ENCODE results near the gene PILRA. TPM values are rescaled to one million over a fixed set of nuclear protein-coding genes. Genes with fewer than 3 reads are reported as not detected.

The PILRA gene
- total and polyA plus RNA-seq, 2 of the 8 experiments (the other 6 are each of a cell fraction or from before 2014, with no cell fraction given), result 7.6 to 10.6 TPM

- CTCF ChIA-PET (ENCODE audit: partially characterized antibody), result interaction anchor here (0.5 to 4.1 kb wide), 5 partner anchors 11 to 55 kb away, joined by 3 to 25 read pairs (median 8); no protein-coding TSS in a partner anchor
- H3K23ac ChIP-seq (ENCODE audit: insufficient read length), result no peak overlapping the region
- H2BK15ac ChIP-seq (ENCODE audit: low read length), result no peak overlapping the region
- H4K8ac ChIP-seq (ENCODE audit: extremely low read depth, insufficient read depth, low read length), result peak overlapping the region; percentile 57; the same call in 1 of the 2 replicates
- no peak overlapping the region for H3K18ac ChIP-seq (ENCODE audit: extremely low read depth, low read length)
- no peak for TF ChIP-seq MAX (IDR thresholded peaks at IDR 0.05)
- no peaks in the 10 kb centered on the region for H3K79me2 ChIP-seq (ENCODE audit: control insufficient read depth in 1 of 2, insufficient read depth in 2 of 2, low read length in 2 of 2)
- no peak overlapping the region for H3K14ac ChIP-seq (ENCODE audit: insufficient read length)
- H4K5ac ChIP-seq (ENCODE audit: insufficient read length, low read depth, low read length), result no peak overlapping the region
- H3K4me1 ChIP-seq (replicated peaks in 1 of 4; ENCODE audit: control insufficient read depth in 3 of 4, insufficient read depth in 4 of 4, low read length in 3 of 4), result peaks cover 0 to 2% (median 0%) of the 10 kb centered on the region in 4 experiments; a peak in 2 of 7 replicates
- no peaks in the 10 kb centered on the region for H3K79me1 ChIP-seq (ENCODE audit: low read depth, low read length)
- 85 to 100% methylated on average over 1 to 9 of the region's 9 CpGs for WGBS, 2 experiments (ENCODE audit: extremely low coverage in 1 of 2, insufficient coverage in 1 of 2, insufficient read length in 1 of 2, insufficient replicate concordance in 2 of 2, low coverage in 1 of 2, low lambda C conversion rate in 2 of 2, missing lambda C conversion rate in 1 of 2)
- H2BK5ac ChIP-seq (ENCODE audit: low read depth, low read length), result no peak overlapping the region; the same call in 1 of the 2 replicates
- FAIRE-seq, result no peak
- POLR2A ChIA-PET (ENCODE audit: partially characterized antibody), result interaction anchor here (1.4 to 1.5 kb wide), 3 partner anchors 19 to 24 kb away, joined by 3 to 5 read pairs (median 5); no protein-coding TSS in a partner anchor
- no peak overlapping the region for H4K91ac ChIP-seq (replicated peaks; ENCODE audit: insufficient read length, low read length)
- H3K9me3 ChIP-seq (ENCODE audit: insufficient read depth in 2 of 2, low read depth in 1 of 2, low read length in 1 of 2), result no peaks in the 10 kb centered on the region
- no peak overlapping the region for H3K4me2 ChIP-seq (ENCODE audit: insufficient read depth in 1 of 2, low read depth in 2 of 2, low read length in 2 of 2)
- no peaks in the 10 kb centered on the region for H3K27me3 ChIP-seq (replicated peaks in 1 of 4; ENCODE audit: control insufficient read depth in 3 of 4, extremely low read depth in 1 of 4, insufficient read depth in 3 of 4, low read length in 3 of 4)
- no peak overlapping the region for H2BK120ac ChIP-seq (replicated peaks; ENCODE audit: low read depth, low read length)
- H2BK12ac ChIP-seq (ENCODE audit: low read depth, low read length), result 0 out of 2 replicates have a peak overlapping the region, but pooled peaks have one; percentile 0
- no peak for DNase-seq (ENCODE audit: low read depth in 1 of 2, low spot score in 2 of 2)
- no peak overlapping the region for H2AK5ac ChIP-seq (ENCODE audit: low read depth, low read length)
- no peak overlapping the region for H3K27ac ChIP-seq (ENCODE audit: low read depth, low read length)
- H3K36me3 ChIP-seq (ENCODE audit: control insufficient read depth in 2 of 4, insufficient read depth in 4 of 4, low read length in 3 of 4), result no peaks in the 10 kb centered on the region
- no peak overlapping the region for H3K9ac ChIP-seq (replicated peaks in 1 of 4; ENCODE audit: extremely low read depth in 1 of 4, low read depth in 3 of 4, low read length in 3 of 4)
- no peak overlapping the region for H3K4me3 ChIP-seq (ENCODE audit: extremely low read depth in 1 of 4, insufficient read depth in 2 of 4, low read depth in 3 of 4, low read length in 4 of 4)
- no peaks in the 10 kb centered on the region for H3K23me2 ChIP-seq (ENCODE audit: low read depth, low read length)
- no peak overlapping the region for H2BK20ac ChIP-seq (ENCODE audit: low read length)
- H2AFZ ChIP-seq (ENCODE audit: low read length), result no peak overlapping the region
- H3K4ac ChIP-seq (replicated peaks; ENCODE audit: insufficient read length, low read depth, low read length), result no peak overlapping the region
- H4K20me1 ChIP-seq (replicated peaks in 1 of 2; ENCODE audit: control insufficient read depth in 1 of 2, insufficient read depth in 2 of 2, low read length in 2 of 2), result no peaks in the 10 kb centered on the region
- no peak overlapping the region for H3K56ac ChIP-seq (replicated peaks; ENCODE audit: insufficient read length, low read depth, low read length)
Measured at GRCh38 chr7:100389437-100390088, 16.3 kb downstream of the PILRA start.
